B cell (primary cell): ENCODE measurements around the gene ITPR1. TPM values are rescaled to one million over a fixed set of nuclear protein-coding genes. Genes with fewer than 3 reads are reported as not detected.
A peak's percentile ranks its signal among the peaks of the same experiment; 100 is the strongest.

Source experiments
- ATAC-seq: fragments of 200-7000 bp; cut with Tn5 transposase; one replicate; pipeline ENCODE4 v1.10.0; 2021; ENCODE audit warnings: low read depth, mild to moderate bottlenecking, moderate number of reproducible peaks, moderate library complexity
- CTCF ChIA-PET: fragments of 350-600 bp; sonication (Branson Sonifier 250); formaldehyde crosslinking; loops from one replicate; lab custom pipeline; 2021; ENCODE audit warnings: antibody characterized with exemption, inconsistent platforms; lab: Charles Lee
- POLR2A ChIA-PET: fragments of 350-600 bp; sonication (Branson Sonifier 250); formaldehyde crosslinking; loops from one replicate; lab custom pipeline; 2021; ENCODE audit warnings: antibody characterized with exemption; lab: Charles Lee
- DNase-seq: peaks from one replicate; pipeline ENCODE4 v3.0.0; 2013
- H2AFZ ChIP-seq: 2 replicates; pipeline ENCODE4 v1.6.1; 2012; ENCODE audit warnings: mild to moderate bottlenecking, low read depth, low read length; ENCODE audit not compliant: insufficient read depth, poor library complexity, severe bottlenecking
- H3K27ac ChIP-seq, 2 donors: 1 replicate in 1 of 2; 2 replicates in 1 of 2; pipeline ENCODE4 v1.5.1; 2012 to 2013; ENCODE audit warnings: low read length in 2 of 2, mild to moderate bottlenecking in 2 of 2, moderate library complexity in 1 of 2
- H3K27me3 ChIP-seq, 4 experiments: fragments of 200-600 bp in 1 of 4; sonication (generic) in 1 of 4; replicated peaks in 1 of 4; 1 replicate in 2 of 4; 2 replicates in 2 of 4; pipeline versions ENCODE4 v1.6.1 to v1.7.0; 2013 to 2016; ENCODE audit warnings: low read length in 3 of 4, mild to moderate bottlenecking in 2 of 4, mixed read lengths in 1 of 4, moderate library complexity in 1 of 4; ENCODE audit not compliant: insufficient read depth in 4 of 4, control insufficient read depth in 3 of 4; ENCODE audit errors: control extremely low read depth in 1 of 4
- H3K36me3 ChIP-seq, 2 experiments: replicated peaks in 1 of 2; 1 replicate in 1 of 2; 2 replicates in 1 of 2; pipeline versions ENCODE4 v1.6.1 to v1.7.1; 2013; ENCODE audit warnings: low read length in 1 of 2; ENCODE audit not compliant: insufficient read depth in 2 of 2, control insufficient read depth in 1 of 2; ENCODE audit errors: control extremely low read depth in 1 of 2, extremely low read depth in 1 of 2
- H3K4me1 ChIP-seq, 2 donors: fragments of 200-600 bp in 1 of 2; sonication (generic) in 1 of 2; 1 replicate in 1 of 2; 2 replicates in 1 of 2; pipeline versions ENCODE4 v1.5.1 to v1.6.1; 2013 to 2017; ENCODE audit warnings: low read length in 2 of 2; ENCODE audit not compliant: control insufficient read depth in 2 of 2, insufficient read depth in 2 of 2
- H3K4me2 ChIP-seq: replicated peaks from 2 replicates; pipeline ENCODE3; 2012; ENCODE audit warnings: mild to moderate bottlenecking, low read depth, low read length; ENCODE audit not compliant: poor library complexity, severe bottlenecking
- H3K4me3 ChIP-seq, 5 experiments: fragments of 200-600 bp in 1 of 5; sonication (generic) in 1 of 5; 1 replicate in 3 of 5; 2 replicates in 2 of 5; pipeline versions ENCODE4 v1.5.1 to v1.7.0; 2011 to 2016; ENCODE audit warnings: low read length in 4 of 5, mild to moderate bottlenecking in 4 of 5, low read depth in 2 of 5, control low read depth in 1 of 5, moderate library complexity in 1 of 5; ENCODE audit not compliant: insufficient read depth in 1 of 5; ENCODE audit errors: control extremely low read depth in 1 of 5, extremely low read depth in 1 of 5
- H3K79me2 ChIP-seq: fragments of 200-600 bp; sonication (generic); one replicate; pipeline ENCODE4 v1.6.0; 2016; ENCODE audit warnings: low read length; ENCODE audit not compliant: control insufficient read depth, insufficient read depth
- H3K9ac ChIP-seq: fragments of 200-600 bp; sonication (generic); 2 replicates; pipeline ENCODE4 v1.6.1; 2017; ENCODE audit warnings: mild to moderate bottlenecking, low read length, moderate library complexity
- H3K9me3 ChIP-seq, 3 donors: one replicate each; pipeline versions ENCODE4 v1.6.1 to v1.7.1; 2013; ENCODE audit warnings: low read length in 2 of 3; ENCODE audit not compliant: control insufficient read depth in 2 of 3, insufficient read depth in 1 of 3; ENCODE audit errors: control extremely low read depth in 1 of 3
- H4K20me1 ChIP-seq: 2 replicates; pipeline ENCODE4 v1.6.0; 2012; ENCODE audit warnings: mild to moderate bottlenecking, low read length; ENCODE audit not compliant: insufficient read depth, control insufficient read depth, poor library complexity, severe bottlenecking
- H3K27ac Mint-ChIP-seq: one replicate; pipeline ENCODE4 v1.8.0; 2021; ENCODE audit warnings: mixed read lengths
- H3K27me3 Mint-ChIP-seq: one replicate; pipeline ENCODE4 v1.8.0; 2021; ENCODE audit warnings: mixed read lengths
- H3K4me1 Mint-ChIP-seq: one replicate; pipeline ENCODE4 v1.8.0; 2021; ENCODE audit warnings: mixed read lengths
- H3K4me3 Mint-ChIP-seq: one replicate; pipeline ENCODE4 v1.8.0; 2021; ENCODE audit warnings: mixed read lengths
- H3K9me3 Mint-ChIP-seq: one replicate; pipeline ENCODE4 v1.8.0; 2022; ENCODE audit warnings: mixed read lengths; ENCODE audit not compliant: insufficient read depth
- CTCF ChIP-seq: fragments of 200-600 bp; IDR thresholded peaks from one replicate; pipeline ENCODE4 v1.8.0; 2022; ENCODE audit warnings: antibody characterized with exemption, mild to moderate bottlenecking
- EZH2 ChIP-seq: IDR thresholded peaks from 2 replicates; pipeline ENCODE4 v1.6.1; 2012; ENCODE audit warnings: borderline replicate concordance, low read depth, mild to moderate bottlenecking, moderate library complexity, low read length; ENCODE audit not compliant: insufficient read depth, poor library complexity, severe bottlenecking
- WGBS: methylation state at CpG from one replicate; pipeline ENCODE4 v1.1.5; 2013; ENCODE audit warnings: missing lambda C conversion rate; ENCODE audit not compliant: insufficient coverage; 5-methylcytosine and 5-hydroxymethylcytosine counted together
- intact Hi-C: fragments of 100-400 bp; cut with micrococcal nuclease; formaldehyde crosslinking; loops from one replicate; pipeline ENCODE4 v1.10.0; 2022
- polyA plus RNA-seq: library from polyadenylated mRNA; depleted of rRNA; stranded (reverse); fragments of >200 nt; gene quantifications from 2 replicates; pipeline ENCODE4 v1.2.3, GENCODE V29; 2012
- total RNA-seq, 2 donors: library from RNA; stranded (reverse); fragments of 120-200 nt in 1 of 2; gene quantifications; 1 replicate in 1 of 2; 2 replicates in 1 of 2; pipeline versions ENCODE4 v1.2.3 to v1.2.4, GENCODE V29; 2013 to 2022

Gene ITPR1
- total and polyA plus RNA-seq, 2 donors (not counting 1 experiment from before 2014, with no cell fraction given) = 64.0 to 332 TPM

- TF ChIP-seq CTCF = no peak
- no peak for TF ChIP-seq EZH2
- Histone ChIP-seq H3K79me2 (peaks cover 3% of the 10 kb centered on the region), H3K27me3 (no peaks in the 10 kb centered on the region), H3K36me3 (peaks cover 5 to 80% of the 10 kb centered on the region in 2 experiments), H4K20me1 (peaks cover 96% of the 10 kb centered on the region), H2AFZ (no peak overlapping the region), H3K27ac (no peak overlapping the region), H3K4me3 (no peak overlapping the region), H3K4me2 (no peak overlapping the region), H3K4me1 (peaks cover 36 to 40% of the 10 kb centered on the region in 2 donors), H3K9ac (no peak overlapping the region), H3K9me3 (no peaks in the 10 kb centered on the region)
- no peaks in the 10 kb centered on the region for H3K9me3 Mint-ChIP-seq
- no peak overlapping the region for H3K4me3 Mint-ChIP-seq
- ATAC-seq = no peak
- 97% methylated on average over 18 of the region's 26 CpGs for WGBS
- H3K4me1 Mint-ChIP-seq = peaks cover 50% of the 10 kb centered on the region
- no peak for DNase-seq
- H3K27ac Mint-ChIP-seq = no peak overlapping the region
- ChIA-PET CTCF (interaction anchor here (0.7 to 1.3 kb wide), 5 partner anchors 12 to 234 kb away, joined by 3 to 4 read pairs (median 3); no protein-coding TSS in a partner anchor), POLR2A (no interaction called here)
- H3K27me3 Mint-ChIP-seq = no peaks in the 10 kb centered on the region
- intact Hi-C loops = loop anchor here (10.0 kb wide), 1 partner anchor 109 kb away; no protein-coding TSS in a partner anchor
Measured at GRCh38 chr3:4823986-4824925, 331.1 kb downstream of the ITPR1 start.

- intact Hi-C loops = loop anchor here (5.0 to 10.0 kb wide), 2 partner anchors 110 to 232 kb away; no protein-coding TSS in a partner anchor
- no peak for DNase-seq
- peaks cover 54% of the 10 kb centered on the region for H3K4me1 Mint-ChIP-seq
- WGBS = 33% methylated on average over 1 of the region's 3 CpGs
- Histone ChIP-seq H3K27ac (no peak overlapping the region), H3K9me3 (no peaks in the 10 kb centered on the region), H3K9ac (no peak overlapping the region), H3K27me3 (no peaks in the 10 kb centered on the region), H2AFZ (no peak overlapping the region), H3K4me2 (peak overlapping the region; percentile 1), H3K4me1 (peaks cover 36 to 43% of the 10 kb centered on the region in 2 donors), H3K4me3 (no peak overlapping the region), H3K79me2 (no peaks in the 10 kb centered on the region), H3K36me3 (peaks cover 5 to 73% of the 10 kb centered on the region in 2 experiments), H4K20me1 (peaks cover 89% of the 10 kb centered on the region)
- no peak for ATAC-seq
- POLR2A ChIA-PET = no interaction called here
- no peaks in the 10 kb centered on the region for H3K27me3 Mint-ChIP-seq
- TF ChIP-seq CTCF (no peak), EZH2 (no peak)
- H3K9me3 Mint-ChIP-seq = no peaks in the 10 kb centered on the region
- no peak overlapping the region for H3K4me3 Mint-ChIP-seq
- CTCF ChIA-PET = interaction anchor here (0.7 to 1.3 kb wide), 3 partner anchors 13 to 155 kb away, joined by 3 to 4 read pairs (median 3); no protein-coding TSS in a partner anchor
- H3K27ac Mint-ChIP-seq = no peak overlapping the region
Measured at GRCh38 chr3:4824926-4825325, 331.8 kb downstream of the ITPR1 start.
